PC-9 (cell line): Measurements from ENCODE around the gene LPAR6. TPM values are rescaled to one million over a fixed set of nuclear protein-coding genes. Genes with fewer than 3 reads are reported as not detected.

ENCODE experiments used
- BruUV-seq: library from RNA; stranded (reverse); fragments of 400-500 nt; replicated peaks from 2 replicates; lab custom pipeline; 2021; lab: Mats Ljungman, UMichigan
- CTCF ChIA-PET: fragments of 300-600 bp; sonication (Branson Sonifier 250); formaldehyde crosslinking; loops from one replicate; lab custom pipeline; 2022; ENCODE audit warnings: antibody characterized with exemption; lab: Charles Lee
- POLR2A ChIA-PET: fragments of 300-600 bp; sonication (Branson Sonifier 250); formaldehyde crosslinking; loops from one replicate; lab custom pipeline; 2022; ENCODE audit warnings: antibody characterized with exemption; ENCODE audit not compliant: unreplicated experiment; lab: Charles Lee
- DNase-seq, 2 experiments: peaks; one replicate each; pipeline versions ENCODE4 v3.0.0 to v3.0.0-alpha.2; 2015 to 2022; ENCODE audit warnings: mixed read lengths in 1 of 2
- H2AFZ ChIP-seq: fragments of 200-600 bp; sonication (generic); 2 replicates; pipeline ENCODE4 v1.8.1; 2017; ENCODE audit warnings: antibody characterized with exemption
- H3F3A ChIP-seq: fragments of 200-600 bp; sonication (generic); 2 replicates; pipeline ENCODE4 v1.8.1; 2017; ENCODE audit warnings: antibody characterized with exemption, mild to moderate bottlenecking, low read depth; ENCODE audit not compliant: insufficient read depth
- H3K27ac ChIP-seq: fragments of 200-600 bp; sonication (generic); 2 replicates; pipeline ENCODE4 v1.6.1; 2016; ENCODE audit warnings: mixed run types
- H3K27me3 ChIP-seq: fragments of 200-600 bp; sonication (generic); 2 replicates; pipeline ENCODE4 v1.6.1; 2016; ENCODE audit warnings: low read depth, mixed run types; ENCODE audit not compliant: insufficient read depth
- H3K36me3 ChIP-seq: fragments of 200-600 bp; sonication (generic); 2 replicates; pipeline ENCODE4 v1.6.1; 2016; ENCODE audit warnings: low read depth, mixed run types
- H3K4me1 ChIP-seq: fragments of 200-600 bp; sonication (generic); replicated peaks from 2 replicates; pipeline ENCODE4 v1.6.1; 2016; ENCODE audit warnings: mixed run types; ENCODE audit not compliant: insufficient read depth
- H3K4me2 ChIP-seq: fragments of 200-600 bp; sonication (generic); 2 replicates; pipeline ENCODE4 v1.6.1; 2017; ENCODE audit warnings: mixed run types
- H3K4me3 ChIP-seq: fragments of 200-600 bp; sonication (generic); 2 replicates; pipeline ENCODE4 v1.6.1; 2016; ENCODE audit warnings: mixed run types
- H3K79me2 ChIP-seq: fragments of 200-600 bp; sonication (generic); 2 replicates; pipeline ENCODE4 v1.6.1; 2017; ENCODE audit warnings: low read depth, mixed run types
- H3K9me2 ChIP-seq: fragments of 200-600 bp; sonication (generic); 2 replicates; pipeline ENCODE4 v1.8.1; 2017; ENCODE audit warnings: mild to moderate bottlenecking; ENCODE audit not compliant: insufficient read depth
- H3K9me3 ChIP-seq: fragments of 200-600 bp; sonication (generic); 2 replicates; pipeline ENCODE4 v1.8.1; 2016; ENCODE audit warnings: low read depth; ENCODE audit not compliant: insufficient read depth
- H4K20me1 ChIP-seq: fragments of 200-600 bp; sonication (generic); 2 replicates; pipeline ENCODE4 v1.8.1; 2017; ENCODE audit not compliant: insufficient read depth
- EZH2 ChIP-seq: fragments of 200-600 bp; sonication (generic); IDR thresholded peaks from 2 replicates; pipeline ENCODE4 v1.8.0; 2017; ENCODE audit warnings: antibody characterized with exemption, low read depth
- intact Hi-C: fragments of 100-400 bp; cut with micrococcal nuclease; formaldehyde crosslinking; loops from one replicate; pipeline ENCODE4 v1.10.0; 2022; ENCODE audit not compliant: unreplicated experiment
- total RNA-seq: library from RNA; stranded (reverse); gene quantifications from 2 replicates; pipeline ENCODE4 v1.2.3, GENCODE V29; 2021
- TF ChIP-seq, protein P1 (sequence below): fragments of 200-600 bp; sonication (generic); conservative IDR thresholded peaks from 2 replicates; pipeline ENCODE4 v1.6.1; 2017; ENCODE audit warnings: mixed run types, antibody characterized with exemption, mild to moderate bottlenecking, moderate library complexity

Gene LPAR6
- total RNA-seq, 1 experiment from 2014 or later, result 2.7 TPM

DNA sequence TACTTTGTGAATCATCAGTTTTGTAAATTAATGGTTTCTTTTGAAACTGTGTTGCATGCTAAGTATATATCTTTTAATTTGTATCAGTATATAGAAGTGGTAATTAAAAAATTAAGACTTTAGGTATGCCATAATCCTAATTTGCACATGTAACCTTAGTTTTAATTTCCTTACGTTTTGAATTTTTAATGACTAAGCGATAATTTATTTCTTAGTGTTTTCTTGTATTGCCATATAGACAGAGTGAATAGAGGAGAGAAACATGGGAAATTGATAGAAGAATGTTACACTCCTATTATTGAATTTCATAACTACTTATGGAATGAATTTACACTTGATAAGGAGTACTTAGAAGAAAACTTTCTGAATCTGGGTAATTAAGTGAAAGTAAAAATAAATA, 29.5 kb downstream of the LPAR6 start:
- no peak overlapping the region for H3K4me3 ChIP-seq
- no TSS peak for BruUV-seq
- TF ChIP-seq, protein P1, sequence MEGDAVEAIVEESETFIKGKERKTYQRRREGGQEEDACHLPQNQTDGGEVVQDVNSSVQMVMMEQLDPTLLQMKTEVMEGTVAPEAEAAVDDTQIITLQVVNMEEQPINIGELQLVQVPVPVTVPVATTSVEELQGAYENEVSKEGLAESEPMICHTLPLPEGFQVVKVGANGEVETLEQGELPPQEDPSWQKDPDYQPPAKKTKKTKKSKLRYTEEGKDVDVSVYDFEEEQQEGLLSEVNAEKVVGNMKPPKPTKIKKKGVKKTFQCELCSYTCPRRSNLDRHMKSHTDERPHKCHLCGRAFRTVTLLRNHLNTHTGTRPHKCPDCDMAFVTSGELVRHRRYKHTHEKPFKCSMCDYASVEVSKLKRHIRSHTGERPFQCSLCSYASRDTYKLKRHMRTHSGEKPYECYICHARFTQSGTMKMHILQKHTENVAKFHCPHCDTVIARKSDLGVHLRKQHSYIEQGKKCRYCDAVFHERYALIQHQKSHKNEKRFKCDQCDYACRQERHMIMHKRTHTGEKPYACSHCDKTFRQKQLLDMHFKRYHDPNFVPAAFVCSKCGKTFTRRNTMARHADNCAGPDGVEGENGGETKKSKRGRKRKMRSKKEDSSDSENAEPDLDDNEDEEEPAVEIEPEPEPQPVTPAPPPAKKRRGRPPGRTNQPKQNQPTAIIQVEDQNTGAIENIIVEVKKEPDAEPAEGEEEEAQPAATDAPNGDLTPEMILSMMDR, result no peak
- H3K27ac ChIP-seq, result no peak overlapping the region
- no peaks in the 10 kb centered on the region for H3K79me2 ChIP-seq
- no peaks in the 10 kb centered on the region for H4K20me1 ChIP-seq
- peaks cover 7% of the 10 kb centered on the region; the same call in 1 of the 2 replicates for H3K9me2 ChIP-seq
- intact Hi-C loops, result no loop called here
- CTCF ChIA-PET, result no interaction called here
- H3K4me2 ChIP-seq, result no peak overlapping the region
- no peaks in the 10 kb centered on the region for H3K9me3 ChIP-seq
- DNase-seq, result no peak
- H3K36me3 ChIP-seq, result no peaks in the 10 kb centered on the region
- H3K4me1 ChIP-seq, result no peaks in the 10 kb centered on the region
- POLR2A ChIA-PET, result no interaction called here
- no peak overlapping the region for H2AFZ ChIP-seq
- H3K27me3 ChIP-seq, result no peaks in the 10 kb centered on the region
- H3F3A ChIP-seq, result no peaks in the 10 kb centered on the region

DNA sequence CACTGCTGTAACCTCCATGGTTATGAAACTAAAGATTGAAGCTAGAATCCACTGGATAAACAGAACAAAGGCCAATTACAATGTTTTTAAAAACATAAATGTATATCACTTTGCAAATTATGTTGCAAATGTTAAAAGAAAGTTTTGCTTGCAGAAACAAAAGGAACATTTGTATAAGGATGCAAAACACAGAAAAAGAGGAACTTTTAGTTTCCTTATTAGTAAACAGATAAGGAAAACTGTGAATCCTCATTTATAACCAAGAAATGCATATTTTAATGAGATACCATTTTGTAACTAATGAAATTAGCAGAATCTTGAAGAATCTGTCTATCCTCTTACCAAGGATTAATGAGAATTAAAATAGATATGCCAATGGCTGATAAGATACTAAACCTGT, 32.3 kb downstream of the LPAR6 start:
- ChIA-PET POLR2A (no interaction called here), CTCF (no interaction called here)
- intact Hi-C loops, result no loop called here
- no peaks in the 10 kb centered on the region for H3K4me1 ChIP-seq
- no peaks in the 10 kb centered on the region for H3K9me3 ChIP-seq
- no peaks in the 10 kb centered on the region for H3K36me3 ChIP-seq
- no TSS peak for BruUV-seq
- no peak overlapping the region for H3K4me2 ChIP-seq
- no peaks in the 10 kb centered on the region for H3K79me2 ChIP-seq
- H3K27me3 ChIP-seq, result no peaks in the 10 kb centered on the region
- no peak for TF ChIP-seq EZH2
- TF ChIP-seq, protein P1, result no peak
- H3K9me2 ChIP-seq, result no peaks in the 10 kb centered on the region
- H2AFZ ChIP-seq, result no peak overlapping the region
- DNase-seq, result no peak
- H3K4me3 ChIP-seq, result no peak overlapping the region
- no peaks in the 10 kb centered on the region for H4K20me1 ChIP-seq
- H3K27ac ChIP-seq, result no peak overlapping the region
- no peaks in the 10 kb centered on the region for H3F3A ChIP-seq

DNA sequence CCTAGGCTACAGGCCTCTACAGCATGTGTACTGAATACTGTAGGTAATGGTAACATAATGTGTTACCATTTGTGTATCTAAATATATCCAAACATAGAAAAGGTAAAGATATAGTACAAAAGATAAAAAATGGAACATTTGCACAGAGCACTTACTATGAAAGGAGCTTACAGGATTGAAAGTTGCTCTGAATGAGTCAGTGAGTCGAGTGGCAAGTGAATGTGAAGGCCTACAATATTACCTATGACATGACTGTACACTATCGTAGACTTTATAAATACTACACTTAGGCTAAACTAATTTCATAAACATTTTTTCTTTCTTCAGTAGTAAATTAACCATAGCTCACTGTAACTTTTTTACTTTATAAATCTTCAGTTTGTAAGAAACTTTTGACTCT, 35.1 kb downstream of the LPAR6 start:
- POLR2A ChIA-PET, result no interaction called here
- Histone ChIP-seq H3K27me3 (no peaks in the 10 kb centered on the region), H3F3A (no peaks in the 10 kb centered on the region), H3K4me2 (no peak overlapping the region), H3K9me2 (no peaks in the 10 kb centered on the region), H3K4me3 (no peak overlapping the region), H3K79me2 (no peaks in the 10 kb centered on the region), H4K20me1 (no peaks in the 10 kb centered on the region), H3K36me3 (no peaks in the 10 kb centered on the region; the same call in 1 of the 2 replicates), H3K27ac (no peak overlapping the region), H3K9me3 (no peaks in the 10 kb centered on the region), H2AFZ (no peak overlapping the region), H3K4me1 (no peaks in the 10 kb centered on the region)
- TF ChIP-seq EZH2, result no peak
- TF ChIP-seq, protein P1, result no peak
- DNase-seq, result no peak
- BruUV-seq, result no TSS peak
- CTCF ChIA-PET, result no interaction called here
- intact Hi-C loops, result no loop called here
